ENCODE results near the gene EPS15.

Gene EPS15

DNA sequence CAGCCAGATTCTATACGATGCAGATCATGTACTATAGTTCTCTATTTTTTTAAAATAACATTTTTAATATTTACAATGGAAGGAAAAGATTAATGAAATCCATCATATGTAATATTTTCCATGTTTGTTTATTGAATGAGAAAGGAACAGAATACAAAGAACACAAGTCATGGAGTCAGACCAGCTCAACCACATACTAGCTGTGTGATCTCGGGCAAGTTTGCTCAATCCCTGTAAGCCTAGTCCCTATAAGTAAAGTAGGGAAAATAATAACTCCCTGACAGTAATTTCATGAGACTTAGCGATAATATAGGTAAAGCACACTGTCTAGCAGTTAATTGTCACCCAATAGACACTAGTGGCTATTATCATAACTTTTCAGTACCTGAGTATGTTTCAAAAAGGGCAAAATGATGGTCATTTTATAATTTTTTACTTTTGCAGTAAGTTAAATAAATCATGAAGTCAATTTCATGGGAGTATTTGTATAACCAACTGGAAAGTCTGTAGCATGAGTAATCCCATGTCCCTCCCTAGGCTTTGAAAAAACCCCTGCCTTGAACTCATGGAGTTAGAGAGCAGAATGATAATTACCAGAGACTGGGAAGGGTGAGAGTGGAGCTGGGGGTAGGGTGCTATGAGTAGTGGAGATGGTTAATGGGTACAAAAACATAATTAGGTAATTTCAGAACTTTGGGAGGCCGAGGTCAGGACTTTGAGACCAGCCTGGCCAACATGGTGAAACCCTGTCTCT is 37.0 kb upstream of the EPS15 start:
- TF ChIP-seq, protein P1, sequence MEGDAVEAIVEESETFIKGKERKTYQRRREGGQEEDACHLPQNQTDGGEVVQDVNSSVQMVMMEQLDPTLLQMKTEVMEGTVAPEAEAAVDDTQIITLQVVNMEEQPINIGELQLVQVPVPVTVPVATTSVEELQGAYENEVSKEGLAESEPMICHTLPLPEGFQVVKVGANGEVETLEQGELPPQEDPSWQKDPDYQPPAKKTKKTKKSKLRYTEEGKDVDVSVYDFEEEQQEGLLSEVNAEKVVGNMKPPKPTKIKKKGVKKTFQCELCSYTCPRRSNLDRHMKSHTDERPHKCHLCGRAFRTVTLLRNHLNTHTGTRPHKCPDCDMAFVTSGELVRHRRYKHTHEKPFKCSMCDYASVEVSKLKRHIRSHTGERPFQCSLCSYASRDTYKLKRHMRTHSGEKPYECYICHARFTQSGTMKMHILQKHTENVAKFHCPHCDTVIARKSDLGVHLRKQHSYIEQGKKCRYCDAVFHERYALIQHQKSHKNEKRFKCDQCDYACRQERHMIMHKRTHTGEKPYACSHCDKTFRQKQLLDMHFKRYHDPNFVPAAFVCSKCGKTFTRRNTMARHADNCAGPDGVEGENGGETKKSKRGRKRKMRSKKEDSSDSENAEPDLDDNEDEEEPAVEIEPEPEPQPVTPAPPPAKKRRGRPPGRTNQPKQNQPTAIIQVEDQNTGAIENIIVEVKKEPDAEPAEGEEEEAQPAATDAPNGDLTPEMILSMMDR (IDR thresholded peaks at IDR 0.05; ENCODE audit: extremely low read depth, insufficient read depth, missing control alignments) = no peak

DNA sequence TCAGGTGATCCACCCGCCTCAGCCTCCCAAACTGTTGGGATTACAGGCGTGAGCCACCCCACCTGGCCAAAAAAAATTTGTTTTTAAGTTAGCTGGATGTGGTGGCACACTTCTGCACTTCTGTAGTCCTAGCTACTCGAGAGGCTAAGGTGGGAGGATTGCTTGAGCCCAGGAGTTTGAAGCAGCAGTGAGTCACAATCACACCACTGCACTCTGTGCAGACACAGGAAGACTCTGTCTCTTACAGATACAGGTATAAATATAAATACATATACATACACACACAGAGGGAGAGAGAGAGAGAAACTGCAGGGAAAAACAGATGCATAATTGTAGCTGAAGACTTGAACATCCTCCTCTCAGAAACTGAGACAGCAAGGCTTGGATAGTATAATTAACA is 34.8 kb upstream of the EPS15 start:
- no peak for DNase-seq (ENCODE audit: low spot score)
- TF ChIP-seq, protein P1 (IDR thresholded peaks at IDR 0.05; ENCODE audit: extremely low read depth, insufficient read depth, missing control alignments) = no peak
- in situ Hi-C loops (cut with MboI; ENCODE audit: low pct_unique_long_range_greater_than_20kb, low sequenced_read_pairs, unreplicated experiment) = no loop called here

More for the DNA sequence above, 37.0 kb upstream of the EPS15 start:
- in situ Hi-C loops (cut with MboI; ENCODE audit: low pct_unique_long_range_greater_than_20kb, low sequenced_read_pairs, unreplicated experiment) = no loop called here
- DNase-seq (ENCODE audit: low spot score) = no peak

DNA sequence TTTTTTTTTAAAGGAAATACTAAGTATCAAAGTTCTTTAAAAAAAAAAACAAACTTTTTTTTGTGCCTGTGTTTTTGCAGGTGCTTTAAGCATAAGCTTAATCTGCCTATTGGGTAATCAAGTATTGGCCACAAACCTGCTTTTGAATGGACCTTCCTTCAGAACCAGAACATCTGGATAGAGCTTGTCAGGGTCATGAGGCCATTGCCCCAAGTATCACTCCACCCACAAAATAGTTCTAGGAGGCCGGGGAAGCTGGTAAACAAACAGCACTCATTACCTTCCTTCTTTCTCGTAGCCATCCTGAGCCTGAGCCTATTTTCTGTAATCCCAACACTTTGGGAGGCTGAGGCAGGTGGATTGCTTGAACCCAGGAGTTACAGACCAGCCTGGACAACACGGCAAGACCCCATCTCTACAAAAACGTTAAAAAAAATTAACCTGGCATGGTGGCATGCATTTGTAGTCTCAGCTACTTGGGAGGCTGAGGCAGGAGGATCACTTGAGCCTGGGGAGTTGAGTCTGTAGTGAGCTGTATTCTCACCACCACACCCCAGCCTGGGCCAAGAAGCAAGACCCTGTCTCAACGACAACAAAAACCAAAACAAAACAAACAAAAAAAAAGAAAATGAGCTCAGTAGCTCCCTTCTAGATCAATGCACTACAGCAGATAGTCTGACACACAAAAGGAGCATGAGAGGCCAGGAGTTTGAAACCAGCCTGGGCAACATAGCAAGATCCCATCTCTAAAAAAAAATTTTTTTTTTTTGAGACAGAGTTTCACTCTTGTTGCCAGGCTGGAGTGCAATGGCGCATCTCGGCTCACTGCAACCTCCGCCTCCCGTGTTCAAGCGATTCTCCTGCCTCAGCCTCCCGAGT is 34.1 kb upstream of the EPS15 start:
- no peak for DNase-seq (ENCODE audit: low spot score)
- TF ChIP-seq, protein P1 (IDR thresholded peaks at IDR 0.05; ENCODE audit: extremely low read depth, insufficient read depth, missing control alignments) = no peak
- in situ Hi-C loops (cut with MboI; ENCODE audit: low pct_unique_long_range_greater_than_20kb, low sequenced_read_pairs, unreplicated experiment) = no loop called here

DNA sequence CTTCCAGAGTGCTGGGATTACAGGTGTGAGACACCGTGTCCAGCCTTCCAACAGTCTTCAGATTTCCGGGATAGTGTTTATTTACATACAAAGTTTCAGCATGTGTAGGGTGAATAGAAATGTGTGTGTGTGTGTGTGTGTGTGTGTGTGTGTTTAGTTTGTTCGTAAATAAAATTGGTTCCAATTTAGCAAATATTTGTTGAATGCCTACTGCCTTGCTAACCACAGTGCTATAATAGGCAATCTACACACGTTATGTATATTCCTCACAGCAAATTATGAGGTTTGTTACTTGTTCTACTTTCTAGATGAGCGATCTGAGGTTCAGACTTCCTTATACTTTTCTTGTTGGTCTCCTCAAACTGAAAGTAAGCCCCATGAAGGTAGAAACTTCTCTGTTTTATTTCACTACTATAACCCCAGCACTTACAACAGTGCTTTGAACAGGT is 32.8 kb upstream of the EPS15 start:
- in situ Hi-C loops (cut with MboI; ENCODE audit: low pct_unique_long_range_greater_than_20kb, low sequenced_read_pairs, unreplicated experiment) = no loop called here
- DNase-seq (ENCODE audit: low spot score) = peak; percentile 26
- TF ChIP-seq, protein P1 (IDR thresholded peaks at IDR 0.05; ENCODE audit: extremely low read depth, insufficient read depth, missing control alignments) = no peak

DNA sequence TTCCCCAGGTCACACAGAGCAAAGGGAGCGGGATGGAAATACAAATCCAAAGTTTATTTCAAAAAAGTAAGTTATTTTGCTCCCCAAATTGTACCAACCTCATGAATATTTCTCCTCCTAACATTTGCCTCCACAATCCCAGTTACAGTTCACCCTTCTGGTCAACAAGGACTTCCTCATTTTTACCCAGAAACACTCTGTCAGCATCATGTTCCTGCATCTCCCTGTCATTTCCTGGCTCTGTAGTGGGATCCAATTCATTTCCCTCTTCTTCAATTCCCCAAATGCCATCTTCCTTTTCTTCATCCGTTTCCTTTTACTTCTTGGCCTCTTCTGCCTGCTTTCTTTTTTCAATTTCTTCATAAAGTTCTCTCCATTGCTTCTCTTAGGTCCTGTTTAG is 32.0 kb upstream of the EPS15 start:
- TF ChIP-seq, protein P1 (IDR thresholded peaks at IDR 0.05; ENCODE audit: extremely low read depth, insufficient read depth, missing control alignments) = no peak
- in situ Hi-C loops (cut with MboI; ENCODE audit: low pct_unique_long_range_greater_than_20kb, low sequenced_read_pairs, unreplicated experiment) = no loop called here

DNA sequence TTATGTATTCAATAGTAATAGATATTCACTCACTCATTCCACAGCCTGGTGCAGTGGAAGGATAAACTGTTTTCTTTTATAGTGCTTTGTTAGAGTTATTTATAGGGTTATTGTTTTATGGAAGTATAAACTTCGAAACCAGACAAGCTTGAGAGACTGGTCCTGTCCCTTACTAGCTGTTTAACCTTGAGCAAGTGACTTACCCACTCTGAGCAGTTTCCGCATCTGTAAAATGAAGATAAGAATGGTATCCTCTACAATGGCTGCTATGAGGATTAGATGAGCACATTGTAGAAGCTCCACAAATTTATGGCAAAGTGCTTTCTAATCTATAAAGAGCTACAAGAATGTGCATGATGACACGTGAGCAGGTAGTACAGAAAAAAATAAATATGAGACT is 30.8 kb upstream of the EPS15 start:
- TF ChIP-seq, protein P1 (IDR thresholded peaks at IDR 0.05; ENCODE audit: extremely low read depth, insufficient read depth, missing control alignments) = no peak
- in situ Hi-C loops (cut with MboI; ENCODE audit: low pct_unique_long_range_greater_than_20kb, low sequenced_read_pairs, unreplicated experiment) = no loop called here

More for the DNA sequence above, 32.0 kb upstream of the EPS15 start:
- DNase-seq (ENCODE audit: low spot score) = no peak

More for the DNA sequence above, 30.8 kb upstream of the EPS15 start:
- DNase-seq (ENCODE audit: low spot score) = no peak
